Measurements from ENCODE around the gene TP53INP2.

GRCh38 chr20:34729416-34729815 lies 25.3 kb downstream of the TP53INP2 start:
- TF ChIP-seq CTCF (IDR thresholded peaks at IDR 0.05; ENCODE audit: low read length) (no peak), EZH2 (IDR thresholded peaks at IDR 0.05; ENCODE audit: borderline replicate concordance, low read length) (no peak)

Measured in OCI-LY1 (cell line).